OCI-LY7 (cell line): ENCODE results near the gene SMIM45.
A peak's percentile ranks its signal among the peaks of the same experiment; 100 is the strongest.

Source experiments
- BruUV-seq: library from RNA; stranded (reverse); fragments of 400-500 nt; replicated peaks from 2 replicates; lab custom pipeline; 2021; lab: Mats Ljungman, UMichigan
- CTCF ChIA-PET: fragments of 300-600 bp; sonication (Branson Sonifier 250); formaldehyde crosslinking; loops from one replicate; lab custom pipeline; 2022; ENCODE audit warnings: antibody characterized with exemption; ENCODE audit not compliant: unreplicated experiment; lab: Charles Lee
- POLR2A ChIA-PET: fragments of 300-600 bp; sonication (Branson Sonifier 250); formaldehyde crosslinking; loops from one replicate; lab custom pipeline; 2022; ENCODE audit warnings: antibody characterized with exemption; lab: Charles Lee
- DNase-seq: peaks from one replicate; pipeline ENCODE4 v3.0.0-alpha.2; 2015; ENCODE audit warnings: low spot score
- H2AFZ ChIP-seq: fragments of 200-600 bp; sonication (generic), shearing (Covaris generic); 2 replicates; pipeline ENCODE4 v1.6.1; 2014; ENCODE audit warnings: mild to moderate bottlenecking, antibody characterized with exemption, low read length, moderate library complexity
- H3K27ac ChIP-seq: fragments of 200-600 bp; sonication (generic); 2 replicates; pipeline ENCODE4 v1.5.1; 2014; ENCODE audit warnings: mixed run types, low read depth, mild to moderate bottlenecking, moderate library complexity, low read length, inconsistent platforms; ENCODE audit not compliant: poor library complexity, severe bottlenecking
- H3K36me3 ChIP-seq: fragments of 200-600 bp; sonication (generic); 2 replicates; pipeline ENCODE4 v1.6.1; 2014; ENCODE audit warnings: mild to moderate bottlenecking, antibody characterized with exemption, low read length, moderate library complexity, mixed read lengths; ENCODE audit not compliant: insufficient read depth
- H3K4me1 ChIP-seq: fragments of 200-600 bp; sonication (generic); 2 replicates; pipeline ENCODE4 v1.5.1; 2014; ENCODE audit warnings: mild to moderate bottlenecking, low read length; ENCODE audit not compliant: insufficient read depth, poor library complexity, severe bottlenecking
- H3K4me2 ChIP-seq: fragments of 200-600 bp; sonication (generic); 2 replicates; pipeline ENCODE4 v1.6.1; 2014; ENCODE audit warnings: mild to moderate bottlenecking, low read length
- H3K4me3 ChIP-seq: fragments of 200-600 bp; sonication (generic); 2 replicates; pipeline ENCODE4 v1.5.1; 2014; ENCODE audit warnings: mild to moderate bottlenecking, low read depth, low read length; ENCODE audit not compliant: poor library complexity, severe bottlenecking
- H3K79me2 ChIP-seq: fragments of 200-600 bp; sonication (generic); 2 replicates; pipeline ENCODE4 v1.6.1; 2016; ENCODE audit warnings: low read depth, mild to moderate bottlenecking, low read length, moderate library complexity, mixed read lengths; ENCODE audit not compliant: insufficient read depth
- H3K9me2 ChIP-seq: fragments of 200-600 bp; sonication (generic); 2 replicates; pipeline ENCODE4 v1.6.1; 2016; ENCODE audit warnings: mild to moderate bottlenecking, low read length, mixed read lengths; ENCODE audit not compliant: insufficient read depth
- H3K9me3 ChIP-seq: fragments of 200-600 bp; sonication (generic); 2 replicates; pipeline ENCODE4 v1.6.1; 2014; ENCODE audit warnings: mild to moderate bottlenecking, mixed run types, low read length, mixed read lengths
- H4K20me1 ChIP-seq: fragments of 200-600 bp; sonication (generic); 2 replicates; pipeline ENCODE4 v1.6.1; 2014; ENCODE audit warnings: mild to moderate bottlenecking, antibody characterized with exemption, low read length, moderate library complexity, mixed read lengths; ENCODE audit not compliant: insufficient read depth
- EZH2phosphoT487 ChIP-seq: fragments of 200-600 bp; sonication (generic); IDR thresholded peaks from 2 replicates; pipeline ENCODE4 v1.6.1; 2018; ENCODE audit warnings: low read depth, borderline replicate concordance, mild to moderate bottlenecking, mixed run types, antibody characterized with exemption, low read length, moderate library complexity, mixed read lengths
- intact Hi-C: fragments of 100-400 bp; cut with micrococcal nuclease; formaldehyde crosslinking; loops from one replicate; pipeline ENCODE4 v1.10.0; 2022; ENCODE audit not compliant: unreplicated experiment
- TF ChIP-seq, protein P1 (sequence below): fragments of 200-600 bp; sonication (generic); conservative IDR thresholded peaks from 2 replicates; pipeline ENCODE4 v1.5.1; 2014; ENCODE audit warnings: mild to moderate bottlenecking, antibody characterized with exemption, low read length, moderate library complexity, mixed read lengths

SMIM45 gene

DNA sequence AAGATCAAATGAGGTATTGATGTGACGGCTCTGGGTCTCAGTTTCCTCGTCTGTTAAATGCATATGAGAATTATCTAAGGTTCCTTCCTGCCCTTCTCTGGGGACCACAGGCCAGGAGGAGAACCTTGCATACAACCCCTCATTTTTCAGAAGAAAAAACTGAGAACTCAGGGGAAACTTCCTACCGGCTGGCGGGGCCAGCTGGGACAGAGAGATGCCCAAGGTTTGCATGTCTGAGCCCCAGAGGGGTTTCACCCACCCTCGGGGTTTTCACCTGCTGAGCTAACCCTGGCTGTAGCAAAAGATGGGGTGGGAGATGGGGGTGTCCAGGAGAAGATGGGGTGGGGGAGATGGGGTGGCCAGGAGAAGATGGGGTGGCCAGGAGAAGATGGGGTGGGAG lies 29.6 kb upstream of the SMIM45 start:
- H4K20me1 ChIP-seq = 0 out of 2 replicates have a peak, but pooled peaks cover 4% of the 10 kb centered on the region
- H3K4me2 ChIP-seq = peak overlapping the region; percentile 80
- H3K9me3 ChIP-seq = no peaks in the 10 kb centered on the region
- intact Hi-C loops = loop anchor here (5.0 kb wide), 1 partner anchor 90 kb away; the partner anchor contains the start of gene SREBF2
- TF ChIP-seq, protein P1, sequence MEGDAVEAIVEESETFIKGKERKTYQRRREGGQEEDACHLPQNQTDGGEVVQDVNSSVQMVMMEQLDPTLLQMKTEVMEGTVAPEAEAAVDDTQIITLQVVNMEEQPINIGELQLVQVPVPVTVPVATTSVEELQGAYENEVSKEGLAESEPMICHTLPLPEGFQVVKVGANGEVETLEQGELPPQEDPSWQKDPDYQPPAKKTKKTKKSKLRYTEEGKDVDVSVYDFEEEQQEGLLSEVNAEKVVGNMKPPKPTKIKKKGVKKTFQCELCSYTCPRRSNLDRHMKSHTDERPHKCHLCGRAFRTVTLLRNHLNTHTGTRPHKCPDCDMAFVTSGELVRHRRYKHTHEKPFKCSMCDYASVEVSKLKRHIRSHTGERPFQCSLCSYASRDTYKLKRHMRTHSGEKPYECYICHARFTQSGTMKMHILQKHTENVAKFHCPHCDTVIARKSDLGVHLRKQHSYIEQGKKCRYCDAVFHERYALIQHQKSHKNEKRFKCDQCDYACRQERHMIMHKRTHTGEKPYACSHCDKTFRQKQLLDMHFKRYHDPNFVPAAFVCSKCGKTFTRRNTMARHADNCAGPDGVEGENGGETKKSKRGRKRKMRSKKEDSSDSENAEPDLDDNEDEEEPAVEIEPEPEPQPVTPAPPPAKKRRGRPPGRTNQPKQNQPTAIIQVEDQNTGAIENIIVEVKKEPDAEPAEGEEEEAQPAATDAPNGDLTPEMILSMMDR = no peak
- no peak for TF ChIP-seq EZH2phosphoT487
- peak overlapping the region; percentile 6 for H3K4me3 ChIP-seq
- POLR2A ChIA-PET = no interaction called here
- H3K36me3 ChIP-seq = peaks cover 17% of the 10 kb centered on the region; the same call in 1 of the 2 replicates
- BruUV-seq = TSS peak; percentile 45
- H2AFZ ChIP-seq = no peak overlapping the region
- H3K9me2 ChIP-seq = no peaks in the 10 kb centered on the region
- DNase-seq = peak; percentile 58
- peak overlapping the region; percentile 88 for H3K27ac ChIP-seq
- CTCF ChIA-PET = no interaction called here
- H3K4me1 ChIP-seq = peaks cover 98% of the 10 kb centered on the region
- peaks cover 4% of the 10 kb centered on the region; the same call in 1 of the 2 replicates for H3K79me2 ChIP-seq

DNA sequence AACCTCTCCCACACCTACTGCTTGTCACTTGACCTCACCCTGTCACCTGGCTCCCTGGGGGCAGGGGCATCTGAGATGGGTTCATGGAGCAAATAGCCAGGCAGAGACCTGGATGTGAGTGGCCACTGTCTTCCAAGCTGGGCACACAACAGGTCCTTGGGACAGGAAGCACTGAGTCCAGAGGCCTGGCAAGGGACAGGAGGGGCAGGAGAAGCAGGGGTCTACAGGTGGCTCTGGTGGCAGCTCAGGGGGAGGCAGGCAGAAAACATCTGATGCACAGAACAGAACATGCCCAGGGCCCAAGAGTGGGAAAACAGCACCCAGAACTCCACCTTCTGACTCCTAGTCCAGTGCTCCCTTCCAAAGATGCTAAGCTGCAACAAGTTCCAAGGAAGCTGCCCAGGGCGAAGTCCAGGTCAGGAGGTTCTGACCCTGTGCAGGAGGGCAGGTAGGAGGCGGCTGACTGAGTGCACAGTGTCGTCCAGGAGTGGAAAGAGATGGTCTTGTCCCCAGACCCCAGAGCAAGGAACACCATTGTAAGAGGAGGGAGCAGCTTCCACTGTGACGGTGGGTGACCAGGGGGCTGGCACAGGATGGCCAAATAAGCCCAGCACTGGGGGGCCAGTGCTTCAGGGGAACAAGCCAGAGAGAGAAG lies 28.9 kb upstream of the SMIM45 start:
- CTCF ChIA-PET = no interaction called here
- Histone ChIP-seq H4K20me1 (0 out of 2 replicates have a peak, but pooled peaks cover 4% of the 10 kb centered on the region), H3K4me2 (peak overlapping the region; percentile 80), H3K4me1 (peaks cover 98% of the 10 kb centered on the region), H3K9me2 (no peaks in the 10 kb centered on the region), H3K4me3 (no peak overlapping the region), H3K27ac (peak overlapping the region; percentile 88), H3K36me3 (peaks cover 17% of the 10 kb centered on the region; the same call in 1 of the 2 replicates), H3K9me3 (no peaks in the 10 kb centered on the region), H3K79me2 (peaks cover 4% of the 10 kb centered on the region; the same call in 1 of the 2 replicates), H2AFZ (no peak overlapping the region)
- no peak for DNase-seq
- no TSS peak for BruUV-seq
- TF ChIP-seq EZH2phosphoT487 = no peak
- TF ChIP-seq, protein P1 = no peak
- POLR2A ChIA-PET = interaction anchor here (1.1 to 2.2 kb wide), 4 partner anchors 13 to 61 kb away, joined by 3 to 7 read pairs (median 4); no protein-coding TSS in a partner anchor
- intact Hi-C loops = loop anchor here (5.0 kb wide), 1 partner anchor 91 kb away; the partner anchor contains the start of gene SREBF2
